CD4-positive, alpha-beta T cell treated with Interleukin-15 for 1 hour (primary cell): ENCODE data around the gene DDX24.

Experiments used
- DNase-seq: peaks from one replicate; pipeline ENCODE4 v3.0.0-alpha.2; 2020

DDX24 gene

DNA sequence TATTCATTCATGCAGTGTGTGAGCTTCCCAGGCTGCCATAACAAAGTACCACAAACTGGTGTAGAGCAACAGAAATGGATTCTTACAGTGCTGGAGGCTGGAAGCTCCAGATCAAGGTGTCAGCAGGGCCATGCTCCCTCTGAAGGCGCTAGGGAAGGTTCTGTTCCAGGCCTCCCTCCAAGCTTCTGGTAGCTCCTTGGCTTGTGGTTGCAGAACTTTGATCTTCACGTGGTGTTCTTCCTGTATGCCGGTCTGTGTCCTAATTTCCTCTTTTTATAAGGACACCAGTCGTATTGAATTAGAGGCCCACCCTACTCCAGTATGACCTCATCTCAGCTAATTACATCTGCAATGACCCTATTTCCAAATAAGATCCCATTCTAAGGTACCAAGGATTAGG lies 51.7 kb downstream of the DDX24 start:
- DNase-seq, result no peak

DNA sequence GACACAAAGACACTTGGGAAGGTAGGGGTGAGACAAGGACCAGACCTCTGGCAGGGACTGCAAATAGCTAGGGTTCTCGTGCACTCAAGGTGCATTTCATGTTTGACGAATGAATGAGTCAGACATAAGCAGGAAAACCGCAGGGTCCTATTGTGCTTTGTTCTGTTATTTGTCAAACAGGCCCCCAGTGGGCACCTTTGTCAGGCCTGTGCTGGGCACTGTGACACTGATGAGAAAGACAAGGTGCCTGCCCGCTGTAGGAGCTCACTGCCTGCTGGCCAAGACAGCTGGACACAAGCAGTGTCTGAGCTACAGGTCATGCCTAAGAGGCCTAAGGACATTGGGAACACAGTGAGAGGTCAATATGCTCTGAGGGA lies 52.6 kb downstream of the DDX24 start:
- no peak for DNase-seq

DNA sequence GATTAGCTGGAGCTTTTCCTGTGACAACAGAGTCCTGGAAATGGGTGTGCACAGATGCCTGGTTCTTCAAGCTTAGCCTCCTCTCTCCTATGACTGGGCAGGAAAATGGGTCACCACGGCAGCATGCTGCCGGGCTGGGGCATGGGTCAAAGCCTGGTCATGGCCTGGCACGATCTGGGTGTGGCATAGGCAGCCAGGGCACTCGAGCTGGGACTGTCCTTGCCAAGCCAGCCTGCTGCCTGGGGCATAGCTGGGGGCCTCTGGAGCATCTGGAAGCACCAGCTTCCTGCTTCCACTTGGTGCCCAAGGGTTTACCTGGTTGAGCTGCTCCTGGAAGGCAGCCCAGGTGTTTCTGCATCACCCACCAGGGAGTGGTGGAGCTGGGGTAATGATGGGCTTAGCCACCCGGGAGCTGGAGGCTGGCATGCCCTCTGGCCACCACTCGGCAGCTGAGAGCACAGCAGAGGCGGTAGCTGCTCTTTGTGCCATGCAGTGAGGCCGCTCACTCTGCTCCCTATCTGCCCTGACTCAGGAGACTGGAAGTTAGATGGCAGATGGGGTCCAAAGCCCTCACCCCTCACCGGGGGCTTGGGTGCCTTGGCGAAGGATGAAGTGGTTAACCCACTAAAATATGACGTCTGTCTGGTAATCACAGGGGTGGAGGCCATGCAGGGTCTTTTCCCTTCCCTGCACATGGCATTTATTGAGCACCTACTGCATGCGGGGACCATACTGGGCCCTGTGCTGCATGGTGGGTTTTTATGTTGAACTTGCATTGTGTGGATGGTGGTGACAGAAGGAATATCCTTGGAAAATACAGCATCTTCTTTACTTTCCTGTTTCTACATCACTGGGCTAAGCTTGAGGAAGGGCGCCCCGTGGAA lies 53.2 kb downstream of the DDX24 start:
- no peak for DNase-seq

DNA sequence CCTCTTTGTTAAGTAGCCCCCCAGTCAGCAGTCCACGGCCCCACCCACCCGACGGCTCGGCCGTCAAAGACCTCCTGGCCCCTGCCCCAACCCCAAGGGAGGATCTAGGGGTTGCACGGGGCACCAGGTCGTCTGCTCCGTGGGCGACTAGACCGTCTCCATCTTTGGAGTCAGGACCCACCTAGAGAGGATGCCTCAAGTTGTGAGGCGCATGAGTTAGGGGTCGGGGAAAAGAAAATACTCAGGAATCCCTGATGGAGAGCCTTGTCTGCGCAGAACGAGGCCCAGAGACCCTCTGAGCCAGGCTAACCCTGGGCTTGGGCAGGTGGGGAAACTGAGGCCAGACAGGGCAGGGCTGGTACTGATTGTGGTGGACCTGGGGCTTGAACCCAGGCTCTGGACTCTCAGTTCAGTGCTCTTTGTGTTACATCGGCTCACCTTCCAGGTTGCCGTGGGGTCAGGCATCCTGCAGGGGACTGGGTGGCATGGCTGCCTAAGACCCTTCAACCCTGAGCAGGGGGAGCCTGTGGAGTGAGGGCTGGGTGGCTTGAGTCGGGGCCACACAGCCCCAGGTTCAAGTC lies 54.0 kb downstream of the DDX24 start:
- DNase-seq, result peak; percentile 12

DNA sequence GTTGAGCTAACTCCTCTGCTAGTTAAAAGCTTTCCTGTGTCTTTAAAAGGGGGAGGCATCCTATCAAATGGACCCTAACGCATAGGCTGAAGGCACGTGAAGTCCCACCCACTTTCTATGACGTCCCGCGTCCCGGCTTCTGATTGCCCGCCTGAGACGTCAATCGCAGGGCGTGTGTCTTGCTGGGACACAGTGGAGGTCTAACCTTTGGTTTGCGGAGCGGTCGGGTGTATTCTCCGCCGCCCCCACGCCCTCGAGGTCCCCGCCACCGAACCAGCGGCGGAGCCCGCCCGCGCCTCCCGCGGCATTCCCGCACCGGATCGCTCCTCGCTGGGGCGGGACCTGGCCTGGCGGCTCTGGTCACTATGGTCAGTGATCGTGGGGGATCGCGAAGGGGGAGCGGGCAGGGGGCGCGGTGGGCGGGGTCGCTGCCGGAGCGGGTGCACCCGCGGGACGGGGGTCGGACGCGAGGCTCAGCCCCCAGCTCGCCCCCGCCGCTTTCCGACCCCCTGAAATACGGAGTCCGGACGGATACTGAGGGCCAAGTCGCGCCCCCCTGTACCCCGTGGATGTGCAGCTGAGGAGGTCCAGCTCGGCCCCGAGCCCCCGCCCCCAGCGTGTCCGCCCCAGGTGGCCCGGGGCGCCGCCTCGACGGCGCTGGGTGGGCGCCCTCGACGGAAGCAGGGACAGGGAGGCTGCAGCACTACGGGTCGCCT lies 54.7 kb downstream of the DDX24 start, which contains the start of gene OTUB2:
OTUB2 (plus strand) TSS at position 168 of the 716 bp plus-strand sequence; CDS start at position 366, 198 bp downstream.
- DNase-seq, result peak; percentile 98

DNA sequence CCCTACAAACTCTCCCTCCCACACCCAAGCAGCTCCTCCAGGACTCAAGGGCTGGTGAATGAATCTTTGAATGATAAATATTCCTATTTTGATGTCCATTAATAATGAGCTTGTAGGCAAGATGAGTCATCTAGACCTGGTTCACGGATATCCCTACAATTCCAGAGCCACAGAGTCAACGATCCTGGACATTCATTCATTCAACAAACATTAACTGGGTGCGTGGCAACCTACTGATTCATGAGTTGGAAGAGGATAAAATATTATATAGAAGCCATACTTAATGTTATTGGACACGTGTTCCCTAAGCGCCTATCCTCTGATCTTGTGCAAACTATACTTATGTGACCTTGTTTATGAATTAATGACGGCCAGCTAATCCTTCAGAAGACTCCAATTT lies 55.3 kb downstream of the DDX24 start:
- DNase-seq, result no peak

DNA sequence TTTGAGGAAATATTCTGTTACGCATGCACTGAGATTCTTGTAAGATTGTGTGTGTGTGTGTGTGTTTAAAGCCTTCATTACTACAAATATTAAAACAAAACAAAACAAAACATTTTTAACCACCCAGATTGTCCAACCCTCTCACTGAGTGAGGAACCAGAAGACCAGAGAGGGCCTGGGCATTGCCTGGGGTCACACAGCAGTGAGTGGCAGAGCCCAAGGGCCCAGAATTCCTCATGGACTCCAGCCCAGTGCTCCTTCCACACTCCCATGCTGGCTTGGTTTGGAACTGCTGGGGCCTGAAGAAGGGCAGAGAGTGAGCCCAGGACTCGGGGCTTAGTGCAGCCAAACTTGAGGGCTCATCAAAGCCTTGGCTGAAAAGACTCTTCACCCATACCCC lies 56.5 kb downstream of the DDX24 start:
- DNase-seq, result peak; percentile 12

DNA sequence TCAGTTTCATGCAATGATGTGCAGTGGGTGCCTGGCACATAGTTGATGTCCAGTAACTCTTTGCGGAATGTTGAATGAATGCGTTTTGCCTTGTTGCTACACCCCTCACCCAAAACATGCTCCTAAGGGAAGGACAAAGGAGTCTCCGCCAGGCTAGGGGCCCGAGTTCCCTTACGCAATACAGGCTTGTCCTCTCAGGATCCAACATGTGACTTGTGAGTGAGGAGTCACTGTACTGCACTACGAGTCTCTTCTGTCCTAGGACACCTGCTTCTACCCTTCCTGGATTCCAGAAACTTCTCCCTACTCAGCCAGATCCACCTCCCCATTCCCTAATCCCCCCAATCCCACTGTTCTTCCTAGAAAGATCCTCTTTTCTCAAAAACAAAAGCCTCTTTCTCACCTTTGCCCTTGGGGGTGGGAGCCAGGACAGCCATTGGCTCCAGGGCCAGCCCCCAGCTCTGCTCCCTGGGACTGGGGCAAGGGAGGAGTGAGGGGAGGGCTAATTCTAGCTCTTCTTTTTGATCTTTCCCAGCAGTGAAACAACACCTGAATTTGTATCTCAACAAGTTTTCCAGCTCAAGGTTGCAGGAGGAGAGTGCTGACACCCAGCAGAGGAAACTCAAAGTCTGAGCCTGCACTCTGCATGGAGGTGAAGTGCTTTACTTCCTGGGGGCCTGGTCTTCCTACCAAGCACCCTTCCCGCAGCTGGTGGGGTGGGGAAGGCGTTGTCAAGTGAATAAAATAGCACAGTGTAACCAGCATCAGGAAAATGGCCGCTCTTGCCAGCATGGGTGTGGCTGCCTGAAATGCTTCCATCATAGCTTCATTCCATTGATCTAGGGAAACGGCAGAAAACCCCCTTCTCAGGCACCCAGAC lies 58.2 kb downstream of the DDX24 start:
- DNase-seq, result no peak

DNA sequence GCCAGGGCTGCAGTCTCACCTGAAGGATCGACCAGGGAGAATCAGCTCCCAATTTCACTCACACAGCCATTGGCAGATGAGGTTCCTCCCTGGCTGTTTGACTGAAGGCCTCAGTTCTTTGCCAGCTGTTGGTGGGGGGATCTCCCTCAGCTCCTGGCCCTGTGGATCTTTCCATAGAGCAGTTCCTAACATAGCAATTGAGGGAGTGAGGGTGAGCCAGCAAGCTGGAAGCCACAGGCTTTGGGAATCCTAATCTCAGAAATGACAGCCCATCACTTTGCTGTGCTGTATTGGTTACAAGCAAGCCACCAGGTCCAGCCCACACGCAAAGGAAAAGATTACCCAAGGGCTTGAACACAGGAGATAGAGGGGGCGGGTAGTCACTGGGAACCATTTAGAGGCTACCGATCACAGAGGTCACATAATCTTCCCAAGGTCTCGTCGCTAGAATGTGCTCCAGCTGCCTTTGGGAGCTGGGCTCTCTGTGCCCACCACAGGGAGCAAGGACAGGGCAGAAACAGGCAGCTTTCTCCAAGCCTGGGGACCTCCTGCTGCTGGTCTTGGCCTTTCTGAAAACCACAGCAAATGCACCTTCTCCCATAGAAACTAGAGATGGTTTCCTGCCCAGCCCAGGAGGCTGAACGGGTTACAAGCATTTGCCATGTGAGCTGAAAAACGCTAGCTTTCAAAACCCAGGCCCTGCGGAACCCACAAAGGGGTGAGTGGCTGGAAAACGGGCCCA lies 59.4 kb downstream of the DDX24 start:
- DNase-seq, result no peak

DNA sequence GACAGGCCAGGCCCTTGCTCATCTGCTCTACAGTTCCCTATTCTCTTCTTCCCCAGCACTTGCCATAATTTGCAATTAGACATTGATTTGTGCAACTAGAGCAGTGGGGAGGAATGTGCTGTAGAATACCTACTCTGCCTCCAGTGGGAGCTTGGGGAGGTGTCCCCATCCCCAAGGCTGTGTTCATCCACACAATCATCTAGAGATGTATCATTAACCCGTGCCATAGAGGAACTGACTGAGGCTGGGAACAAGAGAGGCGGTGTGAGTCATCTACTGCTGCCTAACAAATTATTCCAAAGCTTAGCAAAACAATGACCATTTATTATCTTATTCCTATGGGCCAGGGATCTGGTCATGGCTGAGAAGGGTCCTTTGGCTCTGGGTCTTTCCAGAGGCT lies 60.0 kb downstream of the DDX24 start:
- DNase-seq, result no peak

DNA sequence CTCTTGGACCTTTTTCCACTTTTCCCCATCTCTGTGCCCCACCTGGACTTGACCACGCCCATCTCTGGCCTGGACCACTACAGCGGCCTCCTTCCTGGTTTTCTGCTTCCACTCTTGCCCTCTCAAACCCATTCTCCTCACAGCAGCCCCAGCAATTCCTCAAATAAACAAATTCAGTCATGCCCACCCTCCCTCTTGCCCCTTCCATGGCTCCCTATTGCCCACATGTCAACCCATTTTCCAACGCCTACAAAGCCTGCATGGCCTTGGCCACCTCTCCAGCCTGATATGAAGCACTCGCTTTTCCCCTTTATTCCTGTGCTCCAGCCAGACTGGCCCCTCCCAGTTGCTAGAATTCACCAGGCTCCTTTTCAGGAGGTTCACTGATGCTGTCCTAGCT lies 60.7 kb downstream of the DDX24 start:
- no peak for DNase-seq

DNA sequence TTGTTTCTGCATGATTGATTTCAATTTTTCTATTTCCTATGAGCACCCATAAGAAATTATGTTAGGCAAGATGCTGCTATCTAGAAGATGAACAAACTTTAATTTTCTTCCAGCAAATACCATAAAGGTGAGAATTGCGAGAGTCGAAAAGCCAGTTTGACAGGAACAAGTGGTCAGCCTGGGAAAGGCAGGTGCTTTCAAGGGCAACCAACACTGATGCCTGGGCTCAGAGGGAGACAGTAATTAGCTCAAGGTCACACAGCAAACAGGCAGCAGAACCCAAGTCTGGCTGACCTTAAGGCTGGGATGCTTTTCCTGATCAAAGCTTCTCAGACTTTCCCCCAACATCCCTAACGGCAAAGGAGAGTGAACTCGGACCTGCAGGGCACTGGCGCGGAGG lies 61.7 kb downstream of the DDX24 start:
- DNase-seq, result no peak

DNA sequence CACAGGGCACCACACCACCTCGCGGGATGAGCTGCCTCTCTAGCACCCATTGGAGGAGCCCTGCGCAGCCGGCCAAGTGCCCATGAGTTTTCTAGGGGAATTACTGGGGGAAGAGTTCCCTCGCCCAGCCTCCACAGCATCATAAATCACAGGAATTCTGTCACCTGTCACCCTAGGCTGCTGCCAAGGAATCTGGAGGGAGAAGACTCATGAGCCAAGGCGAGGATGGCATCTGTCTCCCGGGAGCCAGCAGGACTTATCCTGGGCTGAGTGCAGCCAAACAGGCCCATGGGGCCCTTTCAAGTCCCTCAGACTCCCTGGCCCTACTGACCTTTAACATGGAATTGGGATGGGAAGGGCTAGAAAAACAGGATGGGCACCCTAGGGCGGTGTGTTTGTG lies 62.7 kb downstream of the DDX24 start:
- DNase-seq, result no peak

DNA sequence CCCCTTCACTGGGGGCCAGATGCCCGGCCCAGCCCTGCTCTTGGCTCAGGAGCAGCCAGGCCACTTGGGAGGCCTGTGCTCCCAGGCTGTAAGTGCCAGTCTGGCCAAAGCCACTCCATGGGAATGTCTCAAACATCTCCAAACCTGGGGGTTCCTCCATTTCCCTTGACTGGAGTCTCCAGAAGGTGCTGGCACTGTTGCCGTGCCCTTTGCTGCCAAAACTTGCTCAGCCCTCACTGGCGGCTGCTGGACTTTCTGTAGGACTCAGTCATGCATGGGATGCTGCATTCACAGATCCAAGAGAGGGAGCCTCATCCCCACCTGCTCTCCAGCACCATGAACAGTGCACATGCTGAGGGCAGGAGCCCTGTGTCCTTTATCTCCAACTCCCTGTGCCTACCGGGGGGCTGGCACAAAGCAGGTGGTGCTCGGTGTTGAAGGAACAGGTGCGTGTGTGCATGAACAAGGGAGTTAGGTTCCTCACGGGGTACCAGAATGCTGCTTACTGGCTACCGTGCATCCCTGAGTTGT lies 64.5 kb downstream of the DDX24 start:
- DNase-seq, result no peak

DNA sequence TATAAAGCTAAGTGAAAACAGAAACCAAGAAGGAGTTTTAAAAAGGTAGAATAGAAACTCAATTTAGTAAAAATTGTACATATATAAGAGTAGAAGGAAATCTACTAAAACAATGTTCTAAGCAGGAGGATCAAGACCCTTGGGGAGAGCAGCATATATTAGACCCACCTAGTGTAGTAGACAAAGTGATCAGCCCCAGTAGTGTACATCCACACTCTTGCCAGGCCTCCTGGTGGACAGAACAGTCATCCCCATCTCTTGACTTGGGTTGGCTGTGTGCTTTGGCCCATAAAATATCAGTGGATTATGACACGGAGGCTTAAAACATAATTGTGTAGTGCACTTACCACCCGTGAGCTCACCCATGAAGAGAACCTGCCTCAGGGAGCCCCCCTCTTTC lies 65.8 kb downstream of the DDX24 start:
- DNase-seq, result no peak

DNA sequence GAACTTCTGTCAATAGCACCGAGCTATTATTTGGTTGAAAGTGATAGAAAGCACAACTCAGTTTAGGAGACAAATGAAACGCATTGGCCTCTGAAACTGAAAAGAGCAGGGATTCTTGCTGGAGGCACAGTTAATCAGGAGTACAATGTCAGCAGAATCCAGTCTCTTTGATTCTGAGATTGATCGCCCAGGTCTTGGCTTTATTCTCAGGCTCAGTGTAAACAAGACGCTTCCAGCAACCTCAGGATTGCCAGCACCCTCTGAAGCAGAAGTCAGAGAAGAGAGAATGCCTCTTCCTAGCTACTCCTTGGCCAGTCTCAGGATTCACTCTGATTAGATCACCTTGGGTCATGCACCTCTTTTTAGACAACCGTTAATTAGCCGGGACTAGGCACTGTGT lies 66.6 kb downstream of the DDX24 start:
- DNase-seq, result no peak

DNA sequence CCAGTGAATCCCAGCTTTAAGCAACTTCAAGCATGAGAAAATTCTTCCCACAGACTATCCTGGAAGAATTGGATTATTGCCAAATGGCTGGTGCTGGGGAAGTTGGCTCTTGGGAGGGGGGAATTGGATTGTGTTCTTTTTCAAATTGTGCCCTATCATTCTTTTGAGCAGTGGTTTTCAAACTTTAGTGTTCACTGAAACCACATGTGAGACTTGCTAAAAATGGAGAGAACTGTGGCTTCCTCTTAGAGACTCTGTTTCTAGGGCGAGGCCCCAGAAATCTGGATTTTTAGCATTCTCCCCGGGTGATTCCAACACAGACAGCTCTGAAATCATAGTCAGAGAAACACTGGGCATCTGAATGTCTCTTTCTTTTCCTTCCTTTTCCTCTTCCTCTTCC lies 69.2 kb downstream of the DDX24 start:
- no peak for DNase-seq

DNA sequence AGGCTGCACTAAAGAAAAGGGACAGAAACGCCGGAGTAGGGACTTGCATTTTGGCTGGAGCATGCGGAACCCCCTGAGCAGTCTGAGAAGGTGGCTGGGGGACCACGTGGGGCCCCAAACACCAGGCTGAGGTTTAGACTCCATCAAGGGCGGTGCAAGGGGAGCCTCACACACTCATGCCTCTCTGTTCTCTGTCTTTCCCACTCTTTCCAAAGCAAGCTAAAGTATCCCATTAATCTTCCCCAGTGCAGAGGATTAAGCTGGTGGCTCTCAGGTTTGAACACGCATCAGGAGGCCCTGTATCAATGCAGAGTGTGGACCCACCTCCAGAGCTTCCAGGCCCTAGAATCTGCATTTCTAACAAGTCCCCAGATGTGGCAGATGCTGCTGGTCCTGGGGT lies 70.4 kb downstream of the DDX24 start:
- no peak for DNase-seq

DNA sequence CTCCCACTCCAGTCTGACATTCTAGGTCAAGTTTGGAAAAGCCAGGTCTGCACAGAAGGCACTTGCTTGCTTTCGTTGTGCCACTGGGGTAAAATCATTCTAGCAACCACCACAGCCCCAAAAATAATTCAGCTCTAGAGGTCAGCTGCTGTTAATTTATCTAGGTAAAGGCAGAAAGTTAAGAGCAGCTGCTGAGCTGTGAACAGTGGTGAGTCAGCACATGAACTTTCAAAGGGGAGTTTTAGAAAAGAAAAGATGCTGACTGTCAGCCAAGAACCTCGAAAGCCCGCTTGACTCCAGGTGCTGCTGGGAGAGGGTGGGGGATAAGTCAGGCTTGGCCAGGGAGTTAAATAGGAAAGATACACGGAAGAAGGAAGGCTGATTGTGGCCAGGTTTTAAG lies 71.2 kb downstream of the DDX24 start:
- no peak for DNase-seq

DNA sequence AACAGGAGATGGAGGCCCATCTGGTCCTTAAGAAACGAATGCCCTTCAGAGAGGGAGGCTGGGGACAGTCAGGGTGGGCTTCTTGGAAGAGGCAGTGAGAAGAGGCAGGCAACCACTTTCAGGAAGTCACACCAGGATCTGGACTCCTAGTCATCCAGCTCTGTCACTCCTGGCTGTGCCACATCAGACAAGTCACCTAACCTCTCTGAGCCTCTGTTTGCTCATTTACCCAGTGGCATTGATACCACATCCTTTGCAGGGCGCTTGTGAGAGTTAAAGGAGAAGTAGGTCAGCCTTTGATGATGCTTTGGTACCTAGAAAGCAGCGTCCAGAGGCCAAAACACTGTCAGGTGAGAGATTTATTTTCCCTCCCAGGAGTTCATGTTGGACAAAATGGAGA lies 72.8 kb downstream of the DDX24 start:
- DNase-seq, result no peak

DNA sequence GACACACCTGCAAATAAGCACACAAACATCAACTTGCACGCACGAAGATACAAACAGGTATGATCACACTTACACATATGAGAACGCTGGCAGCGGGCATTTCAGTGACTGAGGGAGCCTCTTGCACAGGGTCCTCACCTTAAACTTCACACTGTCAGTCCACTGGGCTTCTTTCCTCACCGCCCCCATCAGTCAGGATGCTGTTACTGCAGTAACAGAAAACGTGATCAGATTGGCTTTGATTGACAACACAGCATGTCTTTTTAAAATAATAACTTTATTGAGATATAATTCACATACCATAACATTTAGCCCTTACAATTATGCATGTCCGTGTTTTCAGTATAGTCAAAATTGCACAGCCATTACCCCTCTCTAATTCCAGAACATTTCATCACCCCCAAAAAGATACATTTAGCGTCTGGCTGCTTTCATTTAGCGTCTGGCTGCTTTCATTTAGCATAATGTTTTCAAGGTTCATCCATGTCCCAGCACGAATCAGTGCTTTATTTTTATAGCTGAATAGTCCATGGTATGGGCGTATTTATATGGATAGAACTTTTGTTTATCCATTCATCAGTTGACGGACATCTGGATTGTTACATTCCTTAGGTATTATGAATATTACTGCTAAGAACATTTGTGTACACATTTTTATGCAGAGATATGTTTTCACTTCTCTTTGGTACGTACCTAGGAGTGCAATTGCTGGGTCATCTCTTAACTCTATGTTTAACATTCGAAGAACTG lies 75.5 kb downstream of the DDX24 start:
- DNase-seq, result no peak
